GM12873 (cell line): ENCODE data around the gene SIDT2.

ENCODE experiments used
- TF ChIP-seq, protein P1 (sequence below): IDR thresholded peaks from 2 replicates; pipeline ENCODE4 v1.5.1; 2012; ENCODE audit warnings: low read depth, mild to moderate bottlenecking, moderate library complexity, low read length, control low read depth; ENCODE audit not compliant: insufficient read depth; ENCODE audit errors: missing control alignments

The SIDT2 gene

DNA sequence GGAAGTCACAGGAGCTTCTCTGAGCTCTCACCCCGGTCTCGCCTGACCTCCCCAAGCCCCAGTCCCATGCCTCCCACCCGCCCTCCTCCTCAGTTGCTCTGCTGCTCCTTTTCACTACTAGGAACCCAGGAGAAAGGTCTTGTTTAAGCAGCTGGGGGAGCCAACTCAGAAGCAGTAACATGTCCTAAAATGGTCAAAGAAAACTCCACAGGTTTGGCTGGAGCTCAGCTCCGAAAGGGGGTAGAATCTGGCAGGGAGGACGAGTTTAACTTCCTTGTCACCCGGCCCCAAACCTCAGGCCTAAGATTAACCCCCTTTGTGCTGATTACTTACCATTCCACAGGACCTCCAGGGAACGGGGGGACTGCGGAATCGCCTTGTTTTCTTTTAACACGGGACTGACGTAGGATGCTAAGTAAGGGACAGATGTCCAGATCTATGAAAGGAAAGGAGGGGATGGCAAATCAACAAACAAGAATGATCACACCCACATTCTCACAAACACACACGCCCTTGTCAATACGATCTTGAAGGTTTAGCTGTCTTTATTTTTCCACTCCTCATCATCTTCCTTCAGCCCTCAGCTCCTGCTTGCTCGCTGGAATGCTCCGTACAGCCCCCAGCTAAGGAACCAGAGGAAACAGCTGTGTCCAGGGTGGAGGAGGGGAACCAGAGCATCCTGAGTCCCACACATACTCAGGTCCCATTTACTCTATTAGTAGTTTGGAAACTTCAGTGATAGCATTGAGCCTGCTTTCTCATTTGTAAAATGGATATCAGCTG is 39.8 kb downstream of the SIDT2 start:
- TF ChIP-seq, protein P1, sequence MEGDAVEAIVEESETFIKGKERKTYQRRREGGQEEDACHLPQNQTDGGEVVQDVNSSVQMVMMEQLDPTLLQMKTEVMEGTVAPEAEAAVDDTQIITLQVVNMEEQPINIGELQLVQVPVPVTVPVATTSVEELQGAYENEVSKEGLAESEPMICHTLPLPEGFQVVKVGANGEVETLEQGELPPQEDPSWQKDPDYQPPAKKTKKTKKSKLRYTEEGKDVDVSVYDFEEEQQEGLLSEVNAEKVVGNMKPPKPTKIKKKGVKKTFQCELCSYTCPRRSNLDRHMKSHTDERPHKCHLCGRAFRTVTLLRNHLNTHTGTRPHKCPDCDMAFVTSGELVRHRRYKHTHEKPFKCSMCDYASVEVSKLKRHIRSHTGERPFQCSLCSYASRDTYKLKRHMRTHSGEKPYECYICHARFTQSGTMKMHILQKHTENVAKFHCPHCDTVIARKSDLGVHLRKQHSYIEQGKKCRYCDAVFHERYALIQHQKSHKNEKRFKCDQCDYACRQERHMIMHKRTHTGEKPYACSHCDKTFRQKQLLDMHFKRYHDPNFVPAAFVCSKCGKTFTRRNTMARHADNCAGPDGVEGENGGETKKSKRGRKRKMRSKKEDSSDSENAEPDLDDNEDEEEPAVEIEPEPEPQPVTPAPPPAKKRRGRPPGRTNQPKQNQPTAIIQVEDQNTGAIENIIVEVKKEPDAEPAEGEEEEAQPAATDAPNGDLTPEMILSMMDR: no peak

DNA sequence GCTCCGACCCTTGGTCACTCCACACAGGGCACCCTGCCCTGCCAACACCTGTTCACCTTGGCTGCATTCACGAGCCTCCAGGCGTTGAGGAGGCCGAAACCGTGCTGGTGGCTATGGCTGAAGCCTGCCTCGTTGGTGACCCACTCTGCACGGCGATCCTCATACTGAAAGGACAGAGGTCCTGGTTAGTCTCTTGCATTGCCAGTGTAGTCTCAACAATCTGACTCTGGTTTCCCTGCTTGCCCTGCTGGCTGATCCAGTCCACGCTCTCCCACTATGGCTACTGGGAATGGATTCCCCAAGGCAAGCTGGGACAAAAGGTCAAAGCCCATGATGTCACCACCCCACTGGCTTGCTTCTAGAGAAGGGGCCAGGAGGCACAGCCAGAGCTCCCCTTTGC is 40.5 kb downstream of the SIDT2 start:
- TF ChIP-seq, protein P1: no peak

DNA sequence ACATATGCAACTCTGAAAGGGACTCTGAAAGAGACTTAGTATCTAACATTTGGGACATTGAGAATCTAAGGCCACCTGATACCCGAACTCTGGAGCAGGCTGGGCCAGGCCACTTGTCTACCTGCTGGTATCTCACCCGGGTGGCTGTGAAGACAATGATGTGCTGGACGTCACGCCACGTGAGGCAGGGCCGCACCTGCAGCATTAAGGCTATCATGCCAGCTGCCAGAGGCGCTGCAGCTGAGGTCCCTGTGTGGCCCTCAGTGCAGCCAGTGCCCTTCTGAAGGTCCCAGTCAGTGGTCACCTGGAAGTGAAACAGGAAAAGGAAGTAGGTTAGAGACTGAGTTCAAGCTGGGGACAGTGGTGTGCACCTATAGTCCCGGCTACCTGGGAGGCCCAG is 40.9 kb downstream of the SIDT2 start:
- TF ChIP-seq, protein P1: no peak

DNA sequence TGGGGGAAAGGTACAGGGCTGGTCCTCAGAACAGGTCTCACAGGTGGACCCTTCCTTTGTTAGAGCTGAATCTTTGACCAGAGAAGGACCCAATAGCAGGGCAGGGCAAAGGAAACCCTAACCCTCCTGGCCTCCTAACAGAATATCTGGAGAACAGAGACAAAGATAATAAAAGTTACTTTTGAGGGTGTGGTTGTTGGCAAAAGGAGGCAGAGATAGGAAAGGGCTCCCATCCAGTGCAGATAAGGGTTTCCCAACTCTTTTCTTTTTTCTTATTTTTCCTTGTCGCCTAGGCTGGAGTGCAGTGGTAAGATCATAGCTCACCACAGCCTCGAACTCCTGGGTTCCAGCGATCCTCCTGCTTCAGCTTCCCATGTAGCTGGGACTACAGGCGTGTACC is 41.5 kb downstream of the SIDT2 start:
- TF ChIP-seq, protein P1: no peak

DNA sequence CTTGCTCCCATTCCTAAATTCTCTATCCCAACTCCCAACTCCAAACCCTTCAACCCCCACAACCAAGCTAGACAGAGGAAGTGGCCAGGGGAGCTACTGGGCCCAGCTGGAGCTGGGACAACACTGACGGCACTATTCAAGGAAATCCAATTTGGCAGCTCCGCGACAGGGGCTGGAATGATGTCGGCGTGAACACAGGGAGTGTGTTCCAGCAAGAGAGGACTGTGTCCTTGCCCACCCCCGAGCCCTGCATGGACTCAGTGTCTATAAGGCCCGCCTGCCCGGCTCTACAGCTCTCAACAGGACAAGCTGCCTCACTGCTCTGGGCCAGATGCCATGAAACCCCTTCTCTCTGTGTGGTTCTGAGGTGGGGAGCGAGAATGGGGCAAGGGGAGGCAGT is 42.0 kb downstream of the SIDT2 start:
- TF ChIP-seq, protein P1: no peak

DNA sequence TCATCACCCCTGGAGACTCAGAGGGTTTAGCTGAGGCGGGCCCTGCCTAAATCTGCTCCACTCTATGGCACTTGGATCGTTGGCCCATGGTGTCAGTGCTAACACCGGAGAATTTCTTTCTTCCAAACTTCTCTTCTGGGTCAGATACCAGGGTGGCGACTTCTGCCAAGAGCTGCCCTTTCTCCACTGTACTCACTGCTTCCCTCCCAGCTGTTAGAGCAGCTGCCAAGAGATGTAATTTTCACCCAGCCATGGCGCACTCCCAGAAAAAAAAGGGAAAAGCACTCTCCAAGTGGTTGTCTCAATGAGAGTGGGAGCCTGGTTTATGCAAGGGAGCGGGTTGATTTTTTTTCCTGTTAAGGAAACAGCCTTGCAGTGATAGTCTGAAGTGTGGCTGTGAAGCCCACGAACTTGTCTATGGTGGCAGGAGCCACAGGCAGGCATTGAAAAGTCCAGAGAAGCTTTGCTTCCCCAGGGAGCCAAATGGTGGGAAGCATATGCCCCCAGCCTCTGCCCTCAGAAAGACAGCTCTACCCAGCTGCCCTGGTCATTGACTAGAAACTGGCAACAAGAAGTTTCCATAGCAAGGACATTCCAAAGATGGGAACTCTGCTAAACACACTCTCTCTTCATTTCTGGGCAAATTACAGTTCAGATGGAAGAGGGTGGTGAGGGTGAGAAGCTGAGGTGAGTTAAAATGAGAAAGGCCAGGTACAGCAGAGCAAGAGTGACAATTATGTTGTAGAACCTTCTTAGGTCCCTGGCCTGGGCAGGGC is 42.6 kb downstream of the SIDT2 start:
- TF ChIP-seq, protein P1: no peak

DNA sequence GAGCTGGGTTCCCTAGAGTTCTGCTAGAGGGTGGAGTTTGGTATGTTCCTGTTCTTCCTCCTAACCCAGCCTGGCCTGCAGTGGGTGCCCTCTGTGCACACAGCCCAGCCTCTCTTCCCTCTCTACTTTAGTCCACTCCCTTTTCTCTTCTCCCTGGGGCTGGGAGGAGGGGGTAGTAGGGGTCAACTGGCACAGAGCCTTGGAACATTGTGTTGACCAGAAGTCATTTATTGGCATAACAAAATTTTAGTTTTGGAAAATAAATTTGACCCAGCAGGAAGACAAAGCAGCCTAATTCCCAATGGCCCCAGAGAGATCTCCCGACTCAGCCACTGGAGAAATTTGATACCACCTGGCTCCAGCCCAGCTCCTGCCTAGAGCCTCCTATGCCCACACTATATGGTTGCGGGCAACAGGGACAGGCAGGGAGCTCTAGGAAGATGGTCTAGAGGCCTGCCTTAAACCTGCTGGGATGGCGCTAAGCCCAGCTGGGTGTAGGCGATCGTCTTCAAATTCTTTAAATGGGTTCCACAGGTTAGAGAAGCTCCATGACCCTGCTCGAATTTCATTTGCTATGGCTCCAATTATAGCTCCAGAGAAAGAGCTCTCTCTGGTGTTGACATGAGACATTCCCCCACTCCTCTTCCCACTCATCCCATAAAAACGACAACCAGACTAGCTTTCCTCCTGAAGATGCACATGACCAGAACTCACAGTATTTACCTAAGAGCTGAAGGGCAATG is 43.4 kb downstream of the SIDT2 start:
- TF ChIP-seq, protein P1: no peak
